PC-9 (cell line): ENCODE measurements around the gene TAS2R1. TPM values are rescaled to one million over a fixed set of nuclear protein-coding genes. Genes with fewer than 3 reads are reported as not detected.

Experiments used
- BruUV-seq: library from RNA; stranded (reverse); fragments of 400-500 nt; replicated peaks from 2 replicates; lab custom pipeline; 2021; lab: Mats Ljungman, UMichigan
- CTCF ChIA-PET: fragments of 300-600 bp; sonication (Branson Sonifier 250); formaldehyde crosslinking; loops from one replicate; lab custom pipeline; 2022; ENCODE audit warnings: antibody characterized with exemption; lab: Charles Lee
- POLR2A ChIA-PET: fragments of 300-600 bp; sonication (Branson Sonifier 250); formaldehyde crosslinking; loops from one replicate; lab custom pipeline; 2022; ENCODE audit warnings: antibody characterized with exemption; ENCODE audit not compliant: unreplicated experiment; lab: Charles Lee
- DNase-seq, 2 experiments: peaks; one replicate each; pipeline versions ENCODE4 v3.0.0 to v3.0.0-alpha.2; 2015 to 2022; ENCODE audit warnings: mixed read lengths in 1 of 2
- H2AFZ ChIP-seq: fragments of 200-600 bp; sonication (generic); 2 replicates; pipeline ENCODE4 v1.8.1; 2017; ENCODE audit warnings: antibody characterized with exemption
- H3F3A ChIP-seq: fragments of 200-600 bp; sonication (generic); 2 replicates; pipeline ENCODE4 v1.8.1; 2017; ENCODE audit warnings: antibody characterized with exemption, mild to moderate bottlenecking, low read depth; ENCODE audit not compliant: insufficient read depth
- H3K27ac ChIP-seq: fragments of 200-600 bp; sonication (generic); 2 replicates; pipeline ENCODE4 v1.6.1; 2016; ENCODE audit warnings: mixed run types
- H3K27me3 ChIP-seq: fragments of 200-600 bp; sonication (generic); 2 replicates; pipeline ENCODE4 v1.6.1; 2016; ENCODE audit warnings: low read depth, mixed run types; ENCODE audit not compliant: insufficient read depth
- H3K36me3 ChIP-seq: fragments of 200-600 bp; sonication (generic); 2 replicates; pipeline ENCODE4 v1.6.1; 2016; ENCODE audit warnings: low read depth, mixed run types
- H3K4me1 ChIP-seq: fragments of 200-600 bp; sonication (generic); replicated peaks from 2 replicates; pipeline ENCODE4 v1.6.1; 2016; ENCODE audit warnings: mixed run types; ENCODE audit not compliant: insufficient read depth
- H3K4me2 ChIP-seq: fragments of 200-600 bp; sonication (generic); 2 replicates; pipeline ENCODE4 v1.6.1; 2017; ENCODE audit warnings: mixed run types
- H3K4me3 ChIP-seq: fragments of 200-600 bp; sonication (generic); 2 replicates; pipeline ENCODE4 v1.6.1; 2016; ENCODE audit warnings: mixed run types
- H3K79me2 ChIP-seq: fragments of 200-600 bp; sonication (generic); 2 replicates; pipeline ENCODE4 v1.6.1; 2017; ENCODE audit warnings: low read depth, mixed run types
- H3K9me2 ChIP-seq: fragments of 200-600 bp; sonication (generic); 2 replicates; pipeline ENCODE4 v1.8.1; 2017; ENCODE audit warnings: mild to moderate bottlenecking; ENCODE audit not compliant: insufficient read depth
- H3K9me3 ChIP-seq: fragments of 200-600 bp; sonication (generic); 2 replicates; pipeline ENCODE4 v1.8.1; 2016; ENCODE audit warnings: low read depth; ENCODE audit not compliant: insufficient read depth
- H4K20me1 ChIP-seq: fragments of 200-600 bp; sonication (generic); 2 replicates; pipeline ENCODE4 v1.8.1; 2017; ENCODE audit not compliant: insufficient read depth
- CTCF ChIP-seq: fragments of 200-600 bp; sonication (generic); conservative IDR thresholded peaks from 2 replicates; pipeline ENCODE4 v1.6.1; 2017; ENCODE audit warnings: mixed run types, antibody characterized with exemption, mild to moderate bottlenecking, moderate library complexity
- EZH2 ChIP-seq: fragments of 200-600 bp; sonication (generic); IDR thresholded peaks from 2 replicates; pipeline ENCODE4 v1.8.0; 2017; ENCODE audit warnings: antibody characterized with exemption, low read depth
- intact Hi-C: fragments of 100-400 bp; cut with micrococcal nuclease; formaldehyde crosslinking; loops from one replicate; pipeline ENCODE4 v1.10.0; 2022; ENCODE audit not compliant: unreplicated experiment
- total RNA-seq: library from RNA; stranded (reverse); gene quantifications from 2 replicates; pipeline ENCODE4 v1.2.3, GENCODE V29; 2021

TAS2R1 gene
- total RNA-seq, 1 experiment from 2014 or later: not detected

GRCh38 chr5:9641806-9642355 is 11.7 kb upstream of the TAS2R1 start:
- no peaks in the 10 kb centered on the region for H3K79me2 ChIP-seq
- no TSS peak for BruUV-seq
- H3F3A ChIP-seq: no peaks in the 10 kb centered on the region
- H2AFZ ChIP-seq: no peak overlapping the region
- TF ChIP-seq EZH2: no peak
- H4K20me1 ChIP-seq: no peaks in the 10 kb centered on the region
- no peaks in the 10 kb centered on the region for H3K36me3 ChIP-seq
- H3K27me3 ChIP-seq: no peaks in the 10 kb centered on the region
- no peaks in the 10 kb centered on the region for H3K9me3 ChIP-seq
- no peaks in the 10 kb centered on the region for H3K4me1 ChIP-seq
- H3K4me3 ChIP-seq: no peak overlapping the region
- intact Hi-C loops: no loop called here
- no peak for DNase-seq
- no peak overlapping the region for H3K4me2 ChIP-seq
- H3K27ac ChIP-seq: no peak overlapping the region
- CTCF ChIA-PET: no interaction called here
- POLR2A ChIA-PET: interaction anchor here (0.6 kb wide), 1 partner anchor 1104 kb away, joined by 11 read pairs; no protein-coding TSS in a partner anchor
- H3K9me2 ChIP-seq: no peaks in the 10 kb centered on the region

DNA sequence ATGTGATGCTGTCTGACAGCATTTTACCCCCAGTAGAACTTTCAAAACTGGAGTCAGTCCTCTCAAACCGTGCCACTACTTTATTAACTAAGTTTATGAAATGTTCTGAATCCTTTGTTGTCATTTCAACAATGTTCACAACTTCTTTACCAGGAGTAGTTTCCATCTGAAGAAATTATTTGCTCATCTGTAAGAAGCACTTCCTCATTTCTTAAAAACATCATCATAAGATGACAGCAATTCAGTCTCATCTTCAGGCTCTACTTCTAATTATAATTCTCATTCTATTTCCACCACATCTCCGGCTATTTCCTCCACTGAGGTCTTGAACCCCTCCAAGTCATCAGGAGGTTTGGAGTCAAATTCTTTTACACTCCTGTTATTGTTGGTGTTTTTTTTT is 2.3 kb upstream of the TAS2R1 start:
- Histone ChIP-seq H3K36me3 (no peaks in the 10 kb centered on the region), H3K27ac (no peak overlapping the region), H3K9me2 (no peaks in the 10 kb centered on the region), H3K27me3 (no peaks in the 10 kb centered on the region), H3F3A (no peaks in the 10 kb centered on the region), H3K79me2 (no peaks in the 10 kb centered on the region), H3K4me2 (no peak overlapping the region), H2AFZ (no peak overlapping the region), H3K4me1 (no peaks in the 10 kb centered on the region), H3K9me3 (no peaks in the 10 kb centered on the region), H4K20me1 (no peaks in the 10 kb centered on the region), H3K4me3 (no peak overlapping the region)
- TF ChIP-seq EZH2 (no peak), CTCF (no peak)
- no peak for DNase-seq
- POLR2A ChIA-PET: no interaction called here
- intact Hi-C loops: no loop called here
- BruUV-seq: no TSS peak
- CTCF ChIA-PET: no interaction called here

DNA sequence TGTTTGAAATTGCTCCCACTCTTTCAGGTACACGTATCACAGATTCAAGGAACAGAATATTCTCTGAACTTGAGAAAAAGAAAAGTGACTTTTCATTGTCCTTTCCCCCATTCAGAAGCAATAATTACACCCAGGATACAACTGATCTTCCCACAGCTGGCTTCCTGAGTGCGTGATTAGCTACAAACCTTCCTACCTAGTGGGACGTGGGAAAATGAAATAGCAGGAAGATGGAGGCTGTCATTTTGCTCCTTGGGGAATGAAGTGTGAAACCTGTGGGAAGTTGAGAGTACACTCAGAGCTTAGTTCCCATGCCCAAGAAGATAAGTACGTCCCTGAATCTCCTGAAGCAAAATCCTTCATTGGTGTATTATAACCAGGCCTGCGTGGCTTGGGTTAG is 2.6 kb downstream of the TAS2R1 start:
- Histone ChIP-seq H3F3A (no peaks in the 10 kb centered on the region), H3K4me3 (no peak overlapping the region), H2AFZ (no peak overlapping the region), H3K79me2 (no peaks in the 10 kb centered on the region), H3K36me3 (no peaks in the 10 kb centered on the region), H3K9me2 (no peaks in the 10 kb centered on the region), H3K4me2 (no peak overlapping the region), H3K27me3 (no peaks in the 10 kb centered on the region), H4K20me1 (no peaks in the 10 kb centered on the region), H3K9me3 (no peaks in the 10 kb centered on the region), H3K4me1 (no peaks in the 10 kb centered on the region), H3K27ac (no peak overlapping the region)
- no peak for DNase-seq
- POLR2A ChIA-PET: no interaction called here
- no TSS peak for BruUV-seq
- CTCF ChIA-PET: no interaction called here
- intact Hi-C loops: no loop called here
- TF ChIP-seq CTCF: no peak
- TF ChIP-seq EZH2: no peak

DNA sequence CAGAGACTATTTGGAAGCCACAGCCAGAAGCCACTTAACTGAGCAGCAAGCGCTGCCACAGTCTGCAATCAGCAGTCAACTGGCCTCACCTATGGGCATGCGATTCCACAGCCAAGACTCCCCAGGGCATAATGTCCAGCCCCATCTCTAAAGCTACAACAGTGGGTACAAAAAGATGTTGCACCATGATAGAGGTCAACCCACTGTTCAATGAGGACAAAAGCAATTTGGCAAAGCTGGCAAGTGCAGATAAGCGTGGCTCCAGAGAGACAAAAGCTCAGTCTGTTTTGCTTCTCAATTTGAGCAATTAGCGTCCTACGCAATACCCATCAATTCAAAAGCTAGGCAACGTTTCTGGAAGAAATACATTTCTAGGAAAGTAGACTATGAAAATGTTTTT is 3.2 kb downstream of the TAS2R1 start:
- intact Hi-C loops: no loop called here
- no peaks in the 10 kb centered on the region for H3K27me3 ChIP-seq
- no peaks in the 10 kb centered on the region for H3K36me3 ChIP-seq
- no peaks in the 10 kb centered on the region for H3F3A ChIP-seq
- no peaks in the 10 kb centered on the region for H3K9me3 ChIP-seq
- H3K4me2 ChIP-seq: no peak overlapping the region
- H2AFZ ChIP-seq: no peak overlapping the region
- no TSS peak for BruUV-seq
- H4K20me1 ChIP-seq: no peaks in the 10 kb centered on the region
- no peak overlapping the region for H3K4me3 ChIP-seq
- H3K27ac ChIP-seq: no peak overlapping the region
- POLR2A ChIA-PET: no interaction called here
- CTCF ChIA-PET: no interaction called here
- no peak for TF ChIP-seq CTCF
- no peak for TF ChIP-seq EZH2
- no peaks in the 10 kb centered on the region for H3K4me1 ChIP-seq
- H3K79me2 ChIP-seq: no peaks in the 10 kb centered on the region
- H3K9me2 ChIP-seq: no peaks in the 10 kb centered on the region
- no peak for DNase-seq
